ENCODE data around the gene TSEN54.

GRCh38 chr17:75507733-75508719 is 8.3 kb upstream of the TSEN54 start:
- no peak for TF ChIP-seq CTCF (optimal IDR thresholded peaks at IDR 0.05 in 1 of 3, IDR thresholded peaks at IDR 0.05 in 1 of 3, conservative IDR thresholded peaks at IDR 0.05 in 1 of 3; ENCODE audit: extremely low read depth in 1 of 3, insufficient read depth in 2 of 3, low read length in 3 of 3)
- TF ChIP-seq EZH2 (IDR thresholded peaks at IDR 0.05; ENCODE audit: low read length): no peak

Measured in keratinocyte (primary cell).